AG20443 (cell line): ENCODE results near the gene ECHDC1.
"Not testable (repeated sequence)": the region's sequence is repeated elsewhere in the genome, so short reads cannot be mapped to it uniquely, and the experiment has no call there.

Experiments used
- DNase-seq: peaks from one replicate; pipeline ENCODE4 v3.0.0; 2012; ENCODE audit warnings: low spot score, mixed read lengths

ECHDC1 gene, protein sequence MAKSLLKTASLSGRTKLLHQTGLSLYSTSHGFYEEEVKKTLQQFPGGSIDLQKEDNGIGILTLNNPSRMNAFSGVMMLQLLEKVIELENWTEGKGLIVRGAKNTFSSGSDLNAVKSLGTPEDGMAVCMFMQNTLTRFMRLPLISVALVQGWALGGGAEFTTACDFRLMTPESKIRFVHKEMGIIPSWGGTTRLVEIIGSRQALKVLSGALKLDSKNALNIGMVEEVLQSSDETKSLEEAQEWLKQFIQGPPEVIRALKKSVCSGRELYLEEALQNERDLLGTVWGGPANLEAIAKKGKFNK

DNA sequence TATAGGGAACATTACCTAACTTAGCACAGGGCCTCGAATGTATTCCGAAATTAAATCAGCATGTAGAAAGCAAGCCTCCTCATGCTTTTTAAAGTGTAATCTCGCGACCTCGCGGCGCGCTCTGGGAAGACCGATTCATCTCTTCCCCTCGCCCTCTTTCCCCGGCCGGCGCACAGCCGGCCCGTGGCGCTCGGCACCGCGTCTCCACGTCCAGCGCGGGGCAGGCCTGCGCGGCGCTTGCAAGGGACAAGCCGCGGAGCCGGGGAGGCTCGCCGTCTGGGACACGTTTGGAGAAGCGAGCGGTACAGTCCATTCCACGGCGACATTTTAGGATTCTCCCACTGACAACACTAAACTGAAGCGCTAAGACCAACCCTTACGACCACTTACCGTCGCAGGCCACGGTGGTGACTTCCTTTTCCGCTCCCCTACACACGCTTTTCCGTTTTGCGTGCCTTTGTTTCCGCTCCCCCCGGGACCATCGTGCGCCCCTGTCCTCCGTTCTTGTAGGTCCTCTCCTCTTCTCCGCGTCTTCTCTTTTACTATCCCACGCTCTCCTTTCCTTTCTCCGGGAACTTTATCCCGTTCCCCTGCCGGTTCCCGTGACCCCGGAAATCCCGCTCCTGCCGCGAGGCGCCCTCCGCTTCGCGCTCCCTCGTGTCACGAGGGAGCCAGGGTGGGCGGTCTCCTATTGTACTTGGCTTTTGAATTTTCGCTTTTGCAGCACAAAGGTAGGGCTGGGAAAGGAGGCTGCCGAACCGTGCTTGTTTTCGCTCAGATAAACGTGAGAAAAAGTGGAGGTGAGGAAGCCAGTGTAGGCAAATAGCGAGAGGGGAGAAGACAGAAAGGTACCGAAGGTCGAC lies at the start of gene ECHDC1:
ECHDC1 (minus strand) TSS at position 664 of the 863 bp plus-strand sequence. CDS start 12,581 bp downstream, outside the sequence.
- DNase-seq: peak; percentile 84

DNA sequence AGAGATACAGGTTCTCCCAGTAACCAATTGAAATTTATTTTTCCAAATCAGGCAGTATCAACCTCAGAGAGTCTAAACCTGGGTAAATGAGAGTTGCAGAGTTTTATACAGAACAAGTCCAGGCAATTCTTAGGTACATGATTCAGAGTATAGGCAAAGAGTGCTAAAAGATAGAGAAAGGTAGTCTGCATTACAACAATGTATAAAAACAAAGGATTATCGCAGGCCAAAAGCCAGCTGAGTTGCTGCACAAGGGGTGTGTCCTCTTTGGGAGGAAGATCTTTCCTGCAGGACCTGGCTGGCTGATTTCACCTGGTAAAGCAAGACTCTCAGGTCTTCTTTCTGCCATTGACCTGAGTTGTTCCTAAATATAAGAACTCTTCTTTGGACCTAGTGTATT lies 48.9 kb upstream of the ECHDC1 start:
- no peak for DNase-seq

DNA sequence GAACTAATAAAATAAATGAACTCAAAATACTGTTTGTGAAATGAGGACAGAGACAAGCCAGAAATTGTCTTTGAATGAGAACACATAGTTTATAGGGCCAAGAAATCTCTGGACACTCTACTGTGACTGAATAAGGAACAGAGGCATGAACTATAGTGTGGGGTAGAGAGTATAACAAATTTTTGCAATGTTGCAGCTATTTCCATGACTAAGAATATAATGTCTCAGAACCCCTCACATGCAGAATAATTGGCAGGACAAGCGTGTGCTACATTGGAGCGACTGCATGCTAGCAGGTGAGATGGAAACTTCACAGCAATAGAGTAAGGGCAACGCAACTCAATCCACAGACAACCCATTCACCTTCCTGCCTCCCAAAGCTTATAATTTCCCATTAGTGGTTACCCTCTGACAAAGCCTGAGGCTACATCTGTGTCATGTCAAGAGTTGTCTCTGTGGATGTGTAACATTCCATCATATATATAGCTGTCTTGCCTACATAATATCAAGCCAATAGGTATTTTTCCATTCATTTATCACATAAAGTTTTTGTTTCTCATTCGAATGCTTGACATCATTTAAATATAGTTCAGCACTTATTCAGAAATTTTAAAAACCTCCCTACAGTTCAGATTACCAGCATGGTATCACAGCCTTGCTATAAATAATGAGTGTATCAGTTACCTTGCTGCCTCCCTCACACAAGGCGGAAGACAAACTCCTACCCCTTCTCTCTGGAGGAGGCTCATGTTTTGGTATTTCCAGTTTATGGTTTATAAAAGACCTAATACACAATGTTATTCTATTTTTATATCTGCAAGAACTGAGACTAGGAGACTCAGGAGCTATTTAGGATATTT lies 47.9 kb upstream of the ECHDC1 start:
- DNase-seq: no peak

DNA sequence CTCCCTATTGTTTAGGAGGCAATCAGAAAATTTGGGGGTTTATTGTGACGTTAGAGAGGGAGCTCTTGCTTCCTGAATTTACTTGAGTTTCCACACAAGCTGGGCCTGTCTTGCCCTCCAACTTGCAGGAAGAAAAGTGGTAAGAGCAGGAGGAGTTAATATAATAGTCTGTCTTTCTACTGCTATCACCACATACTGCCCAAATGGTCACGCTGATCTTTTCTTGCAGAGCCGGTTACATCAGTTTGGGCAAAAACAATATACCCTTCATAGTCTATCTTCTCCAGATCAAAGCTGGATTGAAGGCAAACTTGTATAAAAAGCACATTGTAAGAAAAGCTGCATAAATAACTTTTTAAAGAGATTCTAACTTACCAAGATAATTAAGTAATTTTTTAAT lies 46.3 kb upstream of the ECHDC1 start:
- DNase-seq: no peak

DNA sequence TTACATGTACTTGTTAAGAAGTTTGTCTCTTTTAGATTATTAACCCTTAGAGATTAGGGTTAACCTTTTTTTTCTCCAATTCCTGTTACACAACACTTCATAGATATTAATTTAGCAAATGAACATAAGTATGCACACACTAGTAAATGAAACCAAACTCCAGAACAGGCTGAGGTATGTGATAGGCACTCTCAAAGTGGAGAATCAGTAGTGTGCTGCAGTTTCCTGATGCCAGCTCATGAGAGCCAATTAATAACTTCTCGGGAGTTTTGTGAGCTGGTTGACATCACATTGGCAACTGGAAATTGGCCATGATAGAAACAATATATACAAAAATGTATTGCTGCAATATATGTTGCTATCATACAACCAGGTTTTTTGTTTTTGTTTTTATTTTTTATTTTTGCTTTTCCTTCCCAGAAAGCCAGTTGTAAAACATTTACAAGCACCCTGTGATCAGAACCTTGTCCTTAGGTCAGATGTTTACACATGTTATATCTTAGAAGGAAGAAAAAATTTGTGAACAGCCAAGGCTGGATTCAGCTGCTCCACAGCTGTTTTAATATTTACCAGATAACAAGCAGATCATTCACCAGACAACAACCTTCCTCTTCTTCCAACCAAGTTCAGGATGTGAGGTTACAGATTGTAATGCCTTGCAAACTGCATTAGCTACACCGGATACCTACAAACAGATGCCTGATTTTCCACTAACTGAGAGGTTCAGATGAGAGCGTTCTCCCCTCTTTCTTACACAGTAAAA lies 42.4 kb upstream of the ECHDC1 start:
- no peak for DNase-seq

DNA sequence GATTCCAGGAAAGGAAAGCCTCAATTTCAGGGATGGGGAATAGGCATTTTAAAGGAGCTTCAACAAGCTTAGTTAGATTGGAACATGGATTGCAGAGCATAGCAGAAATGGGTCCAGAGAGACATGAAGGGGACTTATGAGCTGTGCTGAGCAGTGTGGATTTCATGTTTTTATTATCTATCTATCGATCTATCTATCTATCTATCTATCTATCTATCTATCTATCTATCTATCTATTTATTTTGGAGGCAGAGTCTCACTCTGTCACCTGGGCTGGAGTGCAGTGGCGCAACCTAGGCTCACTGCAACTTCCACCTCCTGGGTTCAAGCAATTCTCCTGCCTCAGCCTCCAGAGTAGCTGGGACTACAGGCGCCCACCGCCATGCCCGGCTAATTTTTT lies 41.4 kb upstream of the ECHDC1 start:
- DNase-seq: not testable (repeated sequence)

DNA sequence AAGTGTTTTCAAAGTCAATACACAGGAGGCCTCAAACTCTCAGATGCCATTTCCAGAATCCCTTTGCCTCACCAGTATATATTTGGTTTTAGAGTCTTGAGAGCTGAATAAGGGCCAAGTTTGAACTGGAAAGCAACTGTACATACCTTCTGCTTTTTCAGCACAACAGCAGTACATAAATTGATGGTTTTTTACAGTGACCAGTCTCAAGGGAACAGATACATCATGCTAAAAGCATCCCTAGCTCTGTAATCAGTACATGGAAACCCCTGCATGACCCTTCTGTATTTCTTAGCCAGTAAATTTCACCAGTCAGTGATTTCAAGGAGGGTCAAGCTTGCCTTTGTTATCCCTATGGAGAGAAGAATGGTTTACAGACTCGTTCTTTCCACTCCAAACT lies 40.6 kb upstream of the ECHDC1 start:
- DNase-seq: no peak

DNA sequence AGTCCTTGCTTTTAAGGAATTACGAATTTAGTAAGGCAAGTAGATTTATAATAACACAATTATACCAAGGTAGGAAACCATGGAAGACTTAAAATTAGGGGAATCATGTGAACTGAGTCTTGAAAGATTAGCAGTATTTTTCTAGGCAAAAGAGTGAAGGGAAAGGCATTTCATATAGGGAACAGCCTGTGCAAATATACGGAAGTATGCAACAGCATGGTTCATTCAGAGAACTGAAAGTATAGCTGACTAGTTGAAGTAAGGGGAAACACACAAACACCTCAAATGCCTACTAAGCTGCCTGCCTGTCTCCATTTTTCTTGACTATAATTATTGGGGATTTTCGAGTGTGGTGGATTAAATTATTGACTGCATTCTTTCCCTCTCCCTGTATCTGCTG lies 39.0 kb upstream of the ECHDC1 start:
- DNase-seq: no peak

DNA sequence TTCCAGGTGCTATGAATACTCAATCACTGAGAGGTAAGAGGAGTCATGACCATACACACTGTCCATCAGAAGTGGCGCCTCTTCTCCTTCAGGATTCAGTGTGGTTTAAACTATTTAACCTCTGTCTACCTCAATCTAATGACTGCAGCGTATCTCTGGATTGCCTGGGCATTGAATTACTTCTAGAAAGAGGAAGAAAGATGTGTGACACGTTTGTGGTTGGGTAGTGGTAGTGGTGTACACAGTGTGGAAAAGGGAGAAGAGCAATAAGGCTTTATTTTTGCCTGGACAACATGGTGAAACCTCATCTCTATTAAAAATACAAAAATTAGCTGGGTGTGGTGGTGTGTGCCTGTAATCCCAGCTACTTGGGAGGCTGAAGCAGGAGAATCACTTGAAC lies 38.0 kb upstream of the ECHDC1 start:
- DNase-seq: no peak

DNA sequence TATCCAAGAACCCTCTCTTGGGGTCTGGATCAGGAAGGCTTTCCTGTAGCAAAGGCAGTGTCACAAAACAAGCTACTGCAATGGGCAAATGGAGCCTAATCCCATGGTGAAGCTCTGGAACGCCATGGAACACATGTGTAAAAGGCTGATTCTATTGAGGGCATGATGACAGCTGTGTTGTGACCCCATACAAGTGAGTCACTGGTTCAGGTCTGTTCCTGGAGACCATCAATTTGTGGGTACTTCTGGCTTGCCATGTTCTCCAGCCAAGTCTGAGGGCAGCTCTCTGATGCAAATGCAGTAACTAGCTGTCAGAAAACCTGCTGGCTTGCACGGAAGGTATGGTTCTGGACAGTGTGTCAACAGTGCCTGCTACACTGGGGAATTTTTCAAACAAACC lies 33.3 kb upstream of the ECHDC1 start:
- DNase-seq: no peak

DNA sequence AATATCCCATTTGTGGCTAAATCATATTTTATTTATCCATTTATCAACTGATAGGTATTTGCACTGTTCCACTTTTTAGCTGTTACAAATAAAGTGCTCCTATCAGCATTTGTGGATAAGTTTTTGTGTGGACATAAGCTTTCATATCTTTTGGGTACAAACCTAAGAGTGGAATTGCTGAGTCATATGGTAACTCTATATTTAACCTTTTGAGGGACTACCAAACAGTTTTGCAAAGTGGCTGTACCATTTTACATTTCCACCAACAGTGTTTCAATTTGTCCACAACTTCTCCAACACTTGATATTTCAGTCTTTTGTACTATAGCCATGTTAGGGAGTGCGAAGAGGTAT lies 23.6 kb upstream of the ECHDC1 start:
- DNase-seq: no peak

DNA sequence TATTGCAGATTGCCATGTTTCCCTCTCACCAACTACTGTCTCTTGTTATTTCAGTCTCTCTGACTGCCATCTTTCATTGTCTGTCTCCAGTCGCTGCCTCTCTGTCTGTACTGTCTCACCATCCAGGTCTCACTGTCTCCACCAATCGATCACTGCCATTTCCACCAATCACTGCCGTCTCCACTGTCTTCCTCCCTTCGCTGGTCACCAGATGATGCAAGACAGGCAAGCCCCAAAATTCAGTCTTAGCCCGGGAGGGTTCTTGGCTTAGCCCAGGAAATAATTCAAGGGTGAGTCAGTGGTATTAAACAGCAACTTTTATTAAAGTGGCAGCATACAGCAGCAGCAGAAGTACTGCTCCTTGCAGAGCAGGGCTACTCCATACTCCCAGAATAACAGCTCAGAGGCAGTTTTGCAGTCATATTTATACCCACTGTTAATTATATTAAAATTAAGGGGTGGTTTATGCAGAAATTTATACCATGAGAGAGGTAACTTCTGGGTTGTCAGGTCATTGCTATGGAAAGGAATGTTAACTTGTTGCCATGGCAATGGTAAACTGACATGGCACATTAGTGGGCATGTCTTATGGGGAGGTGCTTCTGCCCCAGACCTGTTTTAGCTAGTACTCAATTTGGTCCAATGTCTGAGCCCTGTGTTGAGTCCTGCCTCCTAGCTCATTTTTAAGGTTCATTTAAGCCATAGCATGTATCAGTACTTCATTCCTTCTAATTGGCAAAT lies 23.0 kb upstream of the ECHDC1 start:
- DNase-seq: peak; percentile 93

DNA sequence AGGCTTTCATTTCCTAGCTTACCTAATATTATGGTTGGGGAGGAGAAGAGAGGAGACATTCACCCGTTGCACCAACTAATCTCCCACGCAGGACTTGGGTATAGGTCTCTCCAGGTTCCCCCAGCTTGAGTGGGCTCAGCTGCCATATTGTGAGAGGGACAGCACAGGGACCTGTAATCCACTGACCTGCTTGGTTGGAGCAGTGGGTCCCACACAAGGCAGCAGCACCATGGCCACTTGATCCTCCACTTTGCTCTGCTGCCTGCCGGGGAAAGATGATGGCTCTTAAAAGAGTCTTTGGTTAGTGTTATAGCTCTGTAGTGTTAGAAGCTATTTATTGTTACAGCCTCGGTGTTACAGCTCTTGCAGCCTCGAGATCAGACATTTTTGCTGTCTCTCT lies 22.5 kb upstream of the ECHDC1 start:
- DNase-seq: no peak

DNA sequence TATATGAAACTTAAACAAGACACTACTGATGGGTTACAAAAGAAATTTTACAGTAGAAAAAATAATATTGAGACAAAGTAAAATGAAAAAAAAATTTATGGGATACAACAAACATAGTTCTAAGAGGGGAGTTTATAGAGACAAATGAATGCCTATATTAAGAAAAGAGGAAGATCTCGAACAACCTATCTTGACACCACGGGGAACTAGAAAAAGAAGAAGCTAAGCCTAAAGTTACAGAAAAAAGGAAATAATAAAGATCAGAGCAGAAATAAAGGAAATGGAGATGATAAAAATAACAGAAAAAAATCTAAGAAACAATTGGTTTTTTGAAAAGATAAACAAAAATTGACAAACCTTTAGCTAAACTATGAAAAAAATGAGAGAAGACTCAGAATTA lies 9.1 kb upstream of the ECHDC1 start:
- DNase-seq: no peak

DNA sequence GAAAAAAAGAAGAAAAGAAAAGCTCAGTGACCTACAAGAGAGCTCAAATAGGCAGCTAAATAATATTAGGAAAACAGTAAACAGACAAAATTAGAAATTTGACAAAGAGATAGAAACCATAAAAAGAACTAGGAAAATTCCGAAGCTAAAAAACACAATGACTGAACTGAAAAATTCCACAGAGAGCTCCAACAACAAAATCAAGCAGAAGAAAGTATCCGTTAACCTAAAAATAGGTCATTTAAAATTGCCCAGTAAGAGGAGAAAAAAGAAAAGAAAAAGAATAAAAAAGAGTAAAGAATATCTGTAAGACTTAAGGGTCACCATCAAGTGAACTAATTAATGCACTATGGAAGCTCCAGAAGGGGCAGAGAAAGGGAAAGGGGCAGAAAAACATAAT lies 6.6 kb upstream of the ECHDC1 start:
- DNase-seq: no peak

DNA sequence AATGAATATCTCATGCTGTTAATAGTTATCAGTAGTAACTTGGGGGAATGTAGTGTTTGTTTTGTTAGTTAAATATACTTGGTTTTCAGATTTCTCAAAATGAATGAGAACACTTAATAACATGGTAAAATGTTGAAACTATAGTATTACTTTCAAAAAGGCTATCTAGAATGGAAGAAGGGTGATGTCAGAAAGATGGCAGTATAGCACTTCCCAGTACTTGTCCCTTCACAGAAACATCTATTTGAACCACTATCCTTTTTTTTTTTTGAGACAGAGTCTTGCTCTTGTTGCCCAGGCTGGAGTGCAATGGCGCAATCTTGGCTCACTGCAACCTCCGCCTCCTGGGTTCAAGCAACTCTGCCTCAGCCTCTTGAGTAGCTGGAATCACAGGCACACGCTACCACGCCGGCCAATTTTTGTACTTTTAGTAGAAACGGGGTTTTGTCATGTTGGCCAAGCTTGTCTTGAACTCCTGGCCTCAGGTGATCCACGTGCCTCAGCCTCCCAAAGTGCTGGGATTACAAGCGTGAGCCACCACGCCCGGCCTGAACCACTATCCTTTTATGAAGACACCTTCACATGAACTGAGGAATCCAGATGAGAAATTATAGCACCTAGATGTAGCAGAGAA lies 4.7 kb upstream of the ECHDC1 start:
- DNase-seq: no peak

DNA sequence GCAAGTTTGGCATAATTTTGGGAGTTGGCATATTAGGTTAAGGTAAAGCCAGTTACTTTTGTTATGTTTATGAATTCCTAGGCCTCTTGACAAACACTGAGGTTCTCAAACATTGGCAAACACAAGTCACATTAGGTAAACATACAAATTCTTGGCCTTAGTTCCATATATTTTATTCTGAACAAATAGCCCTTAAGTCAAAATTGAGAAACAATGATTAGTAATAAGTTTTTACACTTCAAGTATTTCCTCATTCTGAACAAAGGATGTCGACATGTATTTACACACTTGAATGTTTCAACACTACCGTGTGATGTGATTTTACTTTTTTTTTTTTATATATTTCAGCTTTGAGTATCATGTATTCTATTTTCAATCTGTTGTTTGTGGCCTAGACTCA lies 3.8 kb upstream of the ECHDC1 start:
- no peak for DNase-seq

DNA sequence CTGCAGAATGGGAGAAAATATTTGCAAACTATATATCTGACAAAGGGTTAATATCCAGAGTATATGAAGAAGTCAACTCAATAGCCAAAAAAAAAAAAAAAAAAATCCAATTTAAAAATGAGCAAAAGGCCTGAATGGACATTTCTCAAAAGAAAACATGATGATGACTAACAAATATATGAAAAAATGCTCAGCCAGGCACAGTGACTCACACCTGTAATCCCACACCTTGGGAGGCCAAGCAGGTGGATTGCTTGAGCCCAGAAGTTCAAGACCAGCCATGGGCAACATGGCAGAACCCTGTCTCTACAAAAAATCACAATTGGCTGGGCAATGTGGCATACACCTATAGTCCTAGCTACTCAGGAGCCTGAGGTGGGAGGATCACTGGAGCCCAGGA lies 2.1 kb upstream of the ECHDC1 start:
- DNase-seq: no peak

DNA sequence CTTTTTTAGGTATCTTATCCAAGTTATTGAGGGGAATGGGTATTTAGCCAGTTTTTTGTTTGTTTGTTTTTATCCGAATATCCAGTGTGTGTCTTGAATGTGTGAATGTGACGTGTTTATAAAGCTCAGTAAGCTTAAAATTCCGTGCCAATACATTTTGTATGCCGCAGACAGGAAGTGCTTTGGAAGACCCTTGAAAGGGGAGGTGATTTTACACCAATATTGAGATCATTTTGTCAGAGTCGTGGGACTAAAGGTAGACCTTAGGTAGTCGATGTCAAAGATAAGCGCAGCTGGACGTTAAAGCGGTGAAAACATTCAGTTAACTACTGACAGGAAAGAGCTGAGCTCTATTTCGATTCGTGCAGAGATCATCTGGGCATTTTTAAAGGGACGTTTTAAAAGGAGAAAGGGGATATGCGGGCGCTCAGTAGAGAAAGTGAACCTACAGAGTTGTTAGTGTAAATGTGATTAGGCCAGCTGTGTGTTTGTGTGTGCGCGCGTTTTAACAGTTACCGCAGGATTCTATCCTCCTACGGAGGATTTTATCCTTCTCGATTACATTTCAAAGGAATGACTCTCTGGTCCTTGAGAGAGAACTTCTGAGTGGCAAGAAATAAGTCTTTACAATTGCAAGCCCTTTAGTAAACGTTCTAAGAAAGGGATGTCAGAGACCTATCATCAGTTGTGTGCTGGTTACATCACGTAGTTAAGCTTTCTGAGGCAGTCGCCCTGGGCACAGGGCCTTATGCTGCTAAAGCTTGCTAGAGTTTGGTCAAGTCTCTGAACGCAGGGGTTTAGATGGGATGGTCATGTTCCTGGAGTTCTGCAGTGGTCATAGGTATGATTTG lies 625 bp upstream of the ECHDC1 start:
- peak; percentile 28 for DNase-seq
